ENCODE data around the gene HDC.

- TF ChIP-seq CTCF (conservative IDR thresholded peaks at IDR 0.05; ENCODE audit: low read depth, low read length) (no peak), EZH2 (IDR thresholded peaks at IDR 0.05; ENCODE audit: borderline replicate concordance, low read depth, low read length, poor library complexity, severe bottlenecking) (no peak)
Observed at GRCh38 chr15:50257924-50258323, 7.6 kb downstream of the HDC start.
